Measurements from ENCODE around the gene MPRIP.

DNA sequence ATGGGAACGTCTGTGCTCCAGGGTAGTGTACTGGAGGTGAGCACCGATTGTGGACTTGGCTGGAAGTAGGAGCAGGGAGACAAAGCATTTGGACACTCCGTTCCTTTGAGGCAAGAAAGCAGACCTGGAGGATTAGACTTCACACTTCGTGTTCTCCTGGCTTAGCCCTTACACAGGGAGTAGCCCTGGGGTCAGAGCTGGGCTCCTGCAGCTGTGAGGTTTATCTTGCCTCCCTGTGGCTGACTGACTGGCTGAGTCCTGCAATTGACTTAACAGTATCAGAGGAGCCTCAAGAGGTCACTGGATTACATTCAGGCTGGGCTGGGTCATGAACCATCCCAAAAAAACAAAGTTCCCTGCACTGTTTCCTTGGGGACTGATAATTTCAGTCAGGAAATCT lies 37.1 kb downstream of the MPRIP start:
- TF ChIP-seq, protein P1, sequence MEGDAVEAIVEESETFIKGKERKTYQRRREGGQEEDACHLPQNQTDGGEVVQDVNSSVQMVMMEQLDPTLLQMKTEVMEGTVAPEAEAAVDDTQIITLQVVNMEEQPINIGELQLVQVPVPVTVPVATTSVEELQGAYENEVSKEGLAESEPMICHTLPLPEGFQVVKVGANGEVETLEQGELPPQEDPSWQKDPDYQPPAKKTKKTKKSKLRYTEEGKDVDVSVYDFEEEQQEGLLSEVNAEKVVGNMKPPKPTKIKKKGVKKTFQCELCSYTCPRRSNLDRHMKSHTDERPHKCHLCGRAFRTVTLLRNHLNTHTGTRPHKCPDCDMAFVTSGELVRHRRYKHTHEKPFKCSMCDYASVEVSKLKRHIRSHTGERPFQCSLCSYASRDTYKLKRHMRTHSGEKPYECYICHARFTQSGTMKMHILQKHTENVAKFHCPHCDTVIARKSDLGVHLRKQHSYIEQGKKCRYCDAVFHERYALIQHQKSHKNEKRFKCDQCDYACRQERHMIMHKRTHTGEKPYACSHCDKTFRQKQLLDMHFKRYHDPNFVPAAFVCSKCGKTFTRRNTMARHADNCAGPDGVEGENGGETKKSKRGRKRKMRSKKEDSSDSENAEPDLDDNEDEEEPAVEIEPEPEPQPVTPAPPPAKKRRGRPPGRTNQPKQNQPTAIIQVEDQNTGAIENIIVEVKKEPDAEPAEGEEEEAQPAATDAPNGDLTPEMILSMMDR (IDR thresholded peaks at IDR 0.05): no peak
- TF ChIP-seq POLR2A (IDR thresholded peaks at IDR 0.05): no peak

Data from esophagus squamous epithelium (tissue), 4 donors.